RWPE1 (cell line): ENCODE results near the gene ACBD6.

Source experiments
- CTCF ChIA-PET: fragments of 350-600 bp; sonication (Branson Sonifier 250); formaldehyde crosslinking; extraction: SDS; loops from one replicate; lab custom pipeline; 2021; lab: Yijun Ruan, JAX
- POLR2A ChIA-PET: fragments of 400-600 bp; formaldehyde crosslinking; extraction: SDS; loops from one replicate; lab custom pipeline; 2020; ENCODE audit warnings: antibody characterized with exemption; ENCODE audit not compliant: low non-redundant PET; lab: Yijun Ruan, JAX
- DNase-seq: peaks from one replicate; pipeline ENCODE4 v3.0.0; 2012; ENCODE audit warnings: low spot score
- H3K27ac ChIP-seq: fragments of 450-650 bp; 2 replicates; pipeline ENCODE4 v1.5.1; 2017
- CTCF ChIP-seq: fragments of 450-650 bp; conservative IDR thresholded peaks from 2 replicates; pipeline ENCODE4 v1.5.1; 2017; ENCODE audit warnings: low read depth, mild to moderate bottlenecking

ACBD6 gene

GRCh38 chr1:180519846-180520245 lies 17.5 kb upstream of the ACBD6 start:
- no peak for TF ChIP-seq CTCF
- POLR2A ChIA-PET, result no interaction called here
- H3K27ac ChIP-seq, result no peak overlapping the region
- CTCF ChIA-PET, result no interaction called here
- no peak for DNase-seq

GRCh38 chr1:180515857-180516388 lies 13.5 kb upstream of the ACBD6 start:
- peak; percentile 74 for DNase-seq
- ChIA-PET POLR2A (interaction anchor here (0.7 kb wide), 1 partner anchor 349 kb away, joined by 10 read pairs; no protein-coding TSS in a partner anchor), CTCF (interaction anchor here (0.5 to 2.4 kb wide), 11 partner anchors 13 to 505 kb away, joined by 3 to 40 read pairs (median 4); partner anchors contain the start of gene KIAA1614)
- H3K27ac ChIP-seq, result no peak overlapping the region
- peak; percentile 84 for TF ChIP-seq CTCF

- H3K27ac ChIP-seq, result no peak overlapping the region
- DNase-seq, result no peak
- CTCF ChIA-PET, result interaction anchor here (0.6 to 2.4 kb wide), 11 partner anchors 14 to 464 kb away, joined by 3 to 40 read pairs (median 4); partner anchors contain the start of gene KIAA1614
- no peak for TF ChIP-seq CTCF
- POLR2A ChIA-PET, result interaction anchor here (0.7 kb wide), 1 partner anchor 350 kb away, joined by 10 read pairs; no protein-coding TSS in a partner anchor
Measured at GRCh38 chr1:180515364-180515763, 13.0 kb upstream of the ACBD6 start.

- H3K27ac ChIP-seq, result no peak overlapping the region
- no peak for TF ChIP-seq CTCF
- CTCF ChIA-PET, result no interaction called here
- no peak for DNase-seq
- POLR2A ChIA-PET, result no interaction called here
Measured at GRCh38 chr1:180513531-180513930, 11.2 kb upstream of the ACBD6 start.

- no peak for TF ChIP-seq CTCF
- ChIA-PET POLR2A (no interaction called here), CTCF (no interaction called here)
- H3K27ac ChIP-seq, result no peak overlapping the region
- no peak for DNase-seq
Measured at GRCh38 chr1:180510882-180511281, 8.5 kb upstream of the ACBD6 start.

GRCh38 chr1:180508725-180509097 lies 6.3 kb upstream of the ACBD6 start:
- DNase-seq, result no peak
- ChIA-PET POLR2A (no interaction called here), CTCF (interaction anchor here (0.6 kb wide), 2 partner anchors 354 to 355 kb away, joined by 3 read pairs; no protein-coding TSS in a partner anchor)
- no peak overlapping the region for H3K27ac ChIP-seq
- no peak for TF ChIP-seq CTCF
